HUES48 (cell line): ENCODE measurements around the gene HNRNPAB.
"Not testable (repeated sequence)": the region's sequence is repeated elsewhere in the genome, so short reads cannot be mapped to it uniquely, and the experiment has no call there.

ENCODE experiments used
- H3K27ac ChIP-seq: one replicate; pipeline ENCODE4 v1.7.0; 2013; ENCODE audit warnings: low read depth, low read length, inconsistent platforms
- H3K27me3 ChIP-seq: 2 replicates; pipeline ENCODE4 v1.6.1; 2013; ENCODE audit warnings: mild to moderate bottlenecking, low read length; ENCODE audit not compliant: control insufficient read depth, insufficient read depth
- H3K36me3 ChIP-seq: 2 replicates; pipeline ENCODE4 v1.6.1; 2013; ENCODE audit warnings: low read length; ENCODE audit not compliant: control insufficient read depth, insufficient read depth
- H3K4me1 ChIP-seq: 2 replicates; pipeline ENCODE4 v1.6.1; 2013; ENCODE audit warnings: mild to moderate bottlenecking, low read length; ENCODE audit not compliant: control insufficient read depth, insufficient read depth
- H3K4me3 ChIP-seq: 2 replicates; pipeline ENCODE4 v1.5.1; 2013; ENCODE audit warnings: mild to moderate bottlenecking, low read depth, low read length
- H3K9ac ChIP-seq: 2 replicates; pipeline ENCODE4 v1.6.1; 2013; ENCODE audit warnings: mild to moderate bottlenecking, low read depth, low read length, moderate library complexity
- H3K9me3 ChIP-seq: 2 replicates; pipeline ENCODE4 v1.6.1; 2013; ENCODE audit warnings: low read length; ENCODE audit not compliant: control insufficient read depth, insufficient read depth

Gene HNRNPAB

GRCh38 chr5:178221853-178222252, 17.5 kb downstream of the HNRNPAB start:
- H3K4me3 ChIP-seq: no peak overlapping the region
- H3K9ac ChIP-seq: no peak overlapping the region
- peaks cover 53% of the 10 kb centered on the region for H3K36me3 ChIP-seq
- H3K4me1 ChIP-seq: peaks cover 7% of the 10 kb centered on the region; the same call in 1 of the 2 replicates
- no peak overlapping the region for H3K27ac ChIP-seq
- H3K27me3 ChIP-seq: no peaks in the 10 kb centered on the region
- no peaks in the 10 kb centered on the region for H3K9me3 ChIP-seq

- H3K36me3 ChIP-seq: peaks cover 49% of the 10 kb centered on the region
- H3K9ac ChIP-seq: no peak overlapping the region
These were observed 18.0 kb downstream of the HNRNPAB start for GRCh38 chr5:178222292-178222691.

GRCh38 chr5:178223196-178223773, 19.0 kb downstream of the HNRNPAB start:
- H3K9me3 ChIP-seq: no peaks in the 10 kb centered on the region
- no peak overlapping the region for H3K9ac ChIP-seq
- peak overlapping the region; percentile 15 for H3K27ac ChIP-seq
- no peak overlapping the region for H3K4me3 ChIP-seq
- peaks cover 7% of the 10 kb centered on the region; the same call in 1 of the 2 replicates for H3K4me1 ChIP-seq
- peaks cover 53% of the 10 kb centered on the region for H3K36me3 ChIP-seq
- no peaks in the 10 kb centered on the region for H3K27me3 ChIP-seq

More at GRCh38 chr5:178222292-178222691, 18.0 kb downstream of the HNRNPAB start:
- Histone ChIP-seq H3K4me3 (no peak overlapping the region), H3K27ac (no peak overlapping the region), H3K27me3 (no peaks in the 10 kb centered on the region), H3K9me3 (no peaks in the 10 kb centered on the region), H3K4me1 (peaks cover 7% of the 10 kb centered on the region; the same call in 1 of the 2 replicates)

- Histone ChIP-seq H3K27ac (peak overlapping the region; percentile 1), H3K4me1 (peaks cover 7% of the 10 kb centered on the region; the same call in 1 of the 2 replicates), H3K9me3 (no peaks in the 10 kb centered on the region), H3K36me3 (peaks cover 53% of the 10 kb centered on the region), H3K27me3 (no peaks in the 10 kb centered on the region), H3K4me3 (no peak overlapping the region), H3K9ac (no peak overlapping the region)
These were observed 19.5 kb downstream of the HNRNPAB start for GRCh38 chr5:178223828-178224335.

- Histone ChIP-seq H3K4me3 (no peak overlapping the region), H3K27me3 (no peaks in the 10 kb centered on the region), H3K36me3 (peaks cover 58% of the 10 kb centered on the region), H3K9me3 (no peaks in the 10 kb centered on the region), H3K9ac (no peak overlapping the region), H3K4me1 (peaks cover 7% of the 10 kb centered on the region; the same call in 1 of the 2 replicates), H3K27ac (peak overlapping the region; percentile 1)
These were observed 20.1 kb downstream of the HNRNPAB start for GRCh38 chr5:178224403-178224802.

GRCh38 chr5:178225174-178225573, 20.8 kb downstream of the HNRNPAB start:
- Histone ChIP-seq H3K27me3 (no peaks in the 10 kb centered on the region), H3K4me3 (no peak overlapping the region), H3K27ac (no peak overlapping the region), H3K4me1 (peaks cover 7% of the 10 kb centered on the region; the same call in 1 of the 2 replicates), H3K36me3 (peaks cover 66% of the 10 kb centered on the region), H3K9me3 (no peaks in the 10 kb centered on the region), H3K9ac (no peak overlapping the region)

GRCh38 chr5:178227138-178227659, 22.9 kb downstream of the HNRNPAB start:
- Histone ChIP-seq H3K9ac (no peak overlapping the region), H3K4me3 (no peak overlapping the region), H3K9me3 (no peaks in the 10 kb centered on the region), H3K4me1 (peaks cover 15% of the 10 kb centered on the region), H3K27me3 (no peaks in the 10 kb centered on the region), H3K27ac (no peak overlapping the region), H3K36me3 (peaks cover 62% of the 10 kb centered on the region)

GRCh38 chr5:178227929-178228328, 23.6 kb downstream of the HNRNPAB start:
- peaks cover 60% of the 10 kb centered on the region for H3K36me3 ChIP-seq

GRCh38 chr5:178228609-178229008, 24.3 kb downstream of the HNRNPAB start:
- Histone ChIP-seq H3K4me3 (no peak overlapping the region), H3K36me3 (peaks cover 60% of the 10 kb centered on the region)

More at GRCh38 chr5:178227929-178228328, 23.6 kb downstream of the HNRNPAB start:
- no peak overlapping the region for H3K27ac ChIP-seq
- peaks cover 15% of the 10 kb centered on the region for H3K4me1 ChIP-seq
- H3K9ac ChIP-seq: no peak overlapping the region
- H3K4me3 ChIP-seq: no peak overlapping the region
- no peaks in the 10 kb centered on the region for H3K27me3 ChIP-seq
- no peaks in the 10 kb centered on the region for H3K9me3 ChIP-seq

GRCh38 chr5:178229111-178229510, 24.8 kb downstream of the HNRNPAB start:
- H3K9me3 ChIP-seq, H3K27ac ChIP-seq, H3K27me3 ChIP-seq, H3K4me3 ChIP-seq, H3K9ac ChIP-seq: not testable (repeated sequence)
- Histone ChIP-seq H3K36me3 (peaks cover 60% of the 10 kb centered on the region), H3K4me1 (peaks cover 11% of the 10 kb centered on the region)

More at GRCh38 chr5:178228609-178229008, 24.3 kb downstream of the HNRNPAB start:
- no peak overlapping the region for H3K27ac ChIP-seq
- peaks cover 15% of the 10 kb centered on the region for H3K4me1 ChIP-seq
- no peak overlapping the region for H3K9ac ChIP-seq
- no peaks in the 10 kb centered on the region for H3K9me3 ChIP-seq
- no peaks in the 10 kb centered on the region for H3K27me3 ChIP-seq

GRCh38 chr5:178229861-178230260, 25.5 kb downstream of the HNRNPAB start:
- Histone ChIP-seq H3K27ac (no peak overlapping the region), H3K4me1 (peaks cover 8% of the 10 kb centered on the region), H3K27me3 (no peaks in the 10 kb centered on the region), H3K9ac (no peak overlapping the region), H3K36me3 (peaks cover 54% of the 10 kb centered on the region), H3K4me3 (no peak overlapping the region), H3K9me3 (no peaks in the 10 kb centered on the region)
